Adrenal gland (tissue), 5 donors: ENCODE measurements around the gene FHIT.

Experiments
- CTCF ChIP-seq, 6 experiments: fragments of 450-650 bp in 4 of 6; fragments of 200-600 bp in 2 of 6; sonication (generic) in 1 of 6; IDR thresholded peaks; 1 replicate in 5 of 6; 2 replicates in 1 of 6; pipeline versions ENCODE4 v1.5.1 to v1.8.0; 2016 to 2021; ENCODE audit warnings: antibody characterized with exemption in 6 of 6, mild to moderate bottlenecking in 2 of 6, moderate library complexity in 1 of 6
- POLR2A ChIP-seq, 2 donors: fragments of 450-650 bp; IDR thresholded peaks; one replicate each; pipeline ENCODE4 v1.6.1; 2017; ENCODE audit warnings: antibody characterized with exemption in 2 of 2, mild to moderate bottlenecking in 2 of 2, moderate library complexity in 1 of 2
- donor health status: DM: no; HTN: no; CAD: no.

DNA sequence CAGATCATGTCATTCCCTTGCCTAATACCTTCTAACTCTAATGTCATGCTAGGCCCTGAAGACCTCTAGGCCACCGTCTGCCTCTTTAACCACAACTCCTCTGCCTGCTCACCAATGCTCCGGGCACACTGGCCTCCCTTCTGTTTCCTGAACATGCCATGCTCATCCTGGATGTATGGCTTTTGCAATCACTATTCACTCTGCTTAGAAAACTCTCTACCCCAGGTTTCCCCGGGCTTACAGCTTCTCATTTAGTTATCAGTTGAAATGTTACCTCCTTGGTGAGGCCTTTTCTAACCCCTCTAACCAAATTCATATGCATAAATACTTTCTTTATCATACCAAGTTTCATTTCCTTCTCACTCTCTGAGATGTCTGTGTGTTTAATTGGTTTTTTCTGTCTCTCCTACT is 1473.6 kb downstream of the FHIT start:
- no peak for TF ChIP-seq CTCF (IDR thresholded peaks at IDR 0.05)
- TF ChIP-seq POLR2A (IDR thresholded peaks at IDR 0.05) = no peak
